IPS-15b (cell line): ENCODE measurements around the gene ANKRD11.

Source experiments
- H3K27me3 ChIP-seq: one replicate; pipeline ENCODE4 v1.6.1; 2013; ENCODE audit warnings: low read length; ENCODE audit not compliant: control insufficient read depth, insufficient read depth
- H3K36me3 ChIP-seq: one replicate; pipeline ENCODE4 v1.6.1; 2013; ENCODE audit warnings: low read length; ENCODE audit not compliant: control insufficient read depth, insufficient read depth
- H3K4me1 ChIP-seq: one replicate; pipeline ENCODE4 v1.6.1; 2013; ENCODE audit warnings: mild to moderate bottlenecking, low read length; ENCODE audit not compliant: control insufficient read depth, insufficient read depth
- H3K4me3 ChIP-seq: one replicate; pipeline ENCODE4 v1.5.1; 2013; ENCODE audit warnings: low read depth, low read length
- H3K9ac ChIP-seq: one replicate; pipeline ENCODE4 v1.6.1; 2013; ENCODE audit warnings: low read depth, mild to moderate bottlenecking, low read length
- H3K9me3 ChIP-seq: one replicate; pipeline ENCODE4 v1.6.1; 2013; ENCODE audit warnings: mild to moderate bottlenecking, low read length; ENCODE audit not compliant: control insufficient read depth, insufficient read depth

ANKRD11 gene

GRCh38 chr16:89222931-89223330 is 267.4 kb downstream of the ANKRD11 start:
- Histone ChIP-seq H3K36me3 (peaks cover 37% of the 10 kb centered on the region), H3K9me3 (peaks cover 9% of the 10 kb centered on the region), H3K9ac (no peak overlapping the region), H3K4me3 (no peak overlapping the region), H3K4me1 (no peaks in the 10 kb centered on the region), H3K27me3 (no peaks in the 10 kb centered on the region)

- no peaks in the 10 kb centered on the region for H3K27me3 ChIP-seq
- H3K9me3 ChIP-seq, result no peaks in the 10 kb centered on the region
- H3K4me3 ChIP-seq, result no peak overlapping the region
- no peak overlapping the region for H3K9ac ChIP-seq
- H3K4me1 ChIP-seq, result no peaks in the 10 kb centered on the region
- H3K36me3 ChIP-seq, result peaks cover 24% of the 10 kb centered on the region
Measured at GRCh38 chr16:89221604-89222003, 268.8 kb downstream of the ANKRD11 start.

- H3K4me1 ChIP-seq, result no peaks in the 10 kb centered on the region
- peaks cover 16% of the 10 kb centered on the region for H3K36me3 ChIP-seq
- no peaks in the 10 kb centered on the region for H3K27me3 ChIP-seq
- H3K9me3 ChIP-seq, result no peaks in the 10 kb centered on the region
- no peak overlapping the region for H3K9ac ChIP-seq
- H3K4me3 ChIP-seq, result no peak overlapping the region
Measured at GRCh38 chr16:89219365-89219764, 271.0 kb downstream of the ANKRD11 start.
